Endothelial cell of umbilical vein (primary cell): ENCODE results near the gene ST6GALNAC3. TPM values are rescaled to one million over a fixed set of nuclear protein-coding genes. Genes with fewer than 3 reads are reported as not detected.

Experiments
- BruUV-seq: library from RNA; stranded (reverse); fragments of 400-500 nt; replicated peaks from 2 replicates; lab custom pipeline; 2021; lab: Mats Ljungman, UMichigan
- CTCF ChIA-PET: fragments of 300-600, 350-600 bp; sonication (Branson Sonifier 250); formaldehyde crosslinking; loops from one replicate; lab custom pipeline; 2021; ENCODE audit warnings: antibody characterized with exemption, inconsistent platforms; lab: Charles Lee
- POLR2A ChIA-PET: fragments of 300-600, 350-600 bp; sonication (Branson Sonifier 250); formaldehyde crosslinking; loops from one replicate; lab custom pipeline; 2021; ENCODE audit warnings: antibody characterized with exemption, inconsistent platforms; lab: Charles Lee
- DNase-seq: peaks from one replicate; pipeline ENCODE4 v3.0.0-alpha.2; 2011; ENCODE audit warnings: low read depth, low spot score
- FAIRE-seq: peaks from 2 replicates; lab custom pipeline; 2011; peaks lifted over from hg19 to GRCh38; lab: Jason Lieb, UNC
- H2AFZ ChIP-seq: 2 replicates; pipeline ENCODE4 v1.6.0; 2012; ENCODE audit warnings: low read depth, low read length, control low read depth, inconsistent platforms
- H3K27ac ChIP-seq: 2 replicates; pipeline ENCODE4 v1.5.1; 2011; ENCODE audit warnings: low read depth, mild to moderate bottlenecking, control low read depth, low read length, moderate library complexity; ENCODE audit not compliant: insufficient read depth
- H3K27me3 ChIP-seq, 2 experiments: 2 replicates each; pipeline versions ENCODE4 v1.6.0 to v1.6.1; 2011; ENCODE audit warnings: low read length in 2 of 2, mixed read lengths in 1 of 2; ENCODE audit not compliant: control insufficient read depth in 2 of 2, insufficient read depth in 2 of 2
- H3K36me3 ChIP-seq, 2 experiments: 2 replicates in 1 of 2; 3 replicates in 1 of 2; pipeline ENCODE4 v1.5.1; 2011; ENCODE audit warnings: low read length in 2 of 2, mild to moderate bottlenecking in 1 of 2, moderate library complexity in 1 of 2; ENCODE audit not compliant: control insufficient read depth in 2 of 2, insufficient read depth in 2 of 2; ENCODE audit errors: extremely low read depth in 1 of 2
- H3K4me1 ChIP-seq: 3 replicates; pipeline ENCODE4 v1.5.1; 2011; ENCODE audit warnings: mild to moderate bottlenecking, low read length; ENCODE audit not compliant: control insufficient read depth, insufficient read depth; ENCODE audit errors: extremely low read depth
- H3K4me2 ChIP-seq: 2 replicates; pipeline ENCODE4 v1.6.1; 2011; ENCODE audit warnings: low read length, control low read depth, mixed read lengths; ENCODE audit not compliant: insufficient read depth
- H3K4me3 ChIP-seq, 3 experiments: fragments of 200-600 bp in 1 of 3; sonication (generic), shearing (Covaris generic) in 1 of 3; replicated peaks in 1 of 3; 2 replicates each; pipeline ENCODE4 v1.5.1; 2011 to 2016; ENCODE audit warnings: control low read depth in 3 of 3, low read length in 3 of 3, mild to moderate bottlenecking in 2 of 3, inconsistent platforms in 1 of 3, low read depth in 1 of 3, moderate library complexity in 1 of 3; ENCODE audit not compliant: insufficient read depth in 1 of 3
- H3K79me2 ChIP-seq: 2 replicates; pipeline ENCODE4 v1.6.0; 2012; ENCODE audit warnings: low read length, inconsistent platforms; ENCODE audit not compliant: control insufficient read depth, insufficient read depth
- H3K9ac ChIP-seq: replicated peaks from 2 replicates; pipeline ENCODE3; 2011; ENCODE audit warnings: low read length, control low read depth; ENCODE audit not compliant: insufficient read depth; ENCODE audit errors: extremely low read depth
- H3K9me1 ChIP-seq: replicated peaks from 3 replicates; pipeline ENCODE4 v1.6.0; 2011; ENCODE audit warnings: mild to moderate bottlenecking, low read length; ENCODE audit not compliant: control insufficient read depth, insufficient read depth; ENCODE audit errors: extremely low read depth
- H3K9me3 ChIP-seq: replicated peaks from 2 replicates; pipeline ENCODE4 v1.5.1; 2012; ENCODE audit warnings: low read length, inconsistent platforms; ENCODE audit not compliant: control insufficient read depth, insufficient read depth
- H4K20me1 ChIP-seq: replicated peaks from 2 replicates; pipeline ENCODE3; 2011; ENCODE audit warnings: mild to moderate bottlenecking, low read length; ENCODE audit not compliant: control insufficient read depth, insufficient read depth; ENCODE audit errors: extremely low read depth
- CTCF ChIP-seq, 2 donors: IDR thresholded peaks; 1 replicate in 1 of 2; 2 replicates in 1 of 2; pipeline ENCODE4 v1.5.1; 2011; ENCODE audit warnings: low read length in 2 of 2, mild to moderate bottlenecking in 2 of 2, moderate library complexity in 2 of 2, control low read depth in 1 of 2, inconsistent platforms in 1 of 2, low read depth in 1 of 2; ENCODE audit not compliant: insufficient read depth in 1 of 2; ENCODE audit errors: extremely low read depth in 1 of 2
- EZH2 ChIP-seq: IDR thresholded peaks from 2 replicates; pipeline ENCODE4 v1.6.1; 2012; ENCODE audit warnings: borderline replicate concordance, low read depth, mild to moderate bottlenecking, moderate library complexity, low read length, inconsistent platforms; ENCODE audit not compliant: severe bottlenecking
- GATA2 ChIP-seq: IDR thresholded peaks from 2 replicates; pipeline ENCODE4 v1.7.0; 2011; ENCODE audit warnings: low read depth, mild to moderate bottlenecking, moderate library complexity, mixed read lengths, low read length; ENCODE audit not compliant: insufficient read length, insufficient read depth
- JUN ChIP-seq: IDR thresholded peaks from 2 replicates; pipeline ENCODE4 v1.6.1; 2011; ENCODE audit warnings: borderline replicate concordance, low read depth; ENCODE audit not compliant: insufficient read length, insufficient read depth
- MAX ChIP-seq: IDR thresholded peaks from 2 replicates; pipeline ENCODE4 v1.6.1; 2011; ENCODE audit not compliant: insufficient read depth, insufficient read length
- MYC ChIP-seq: IDR thresholded peaks from one replicate; pipeline ENCODE4 v1.6.1; 2011; ENCODE audit warnings: mild to moderate bottlenecking, low read depth, low read length
- POLR2A ChIP-seq: IDR thresholded peaks from 2 replicates; pipeline ENCODE4 v1.6.1; 2012; ENCODE audit warnings: low read depth, mild to moderate bottlenecking, control low read depth, low read length
- POLR2AphosphoS5 ChIP-seq: IDR thresholded peaks from 2 replicates; pipeline ENCODE4 v1.6.1; 2012; ENCODE audit warnings: low read depth, mild to moderate bottlenecking, control low read depth, low read length, moderate library complexity; ENCODE audit not compliant: insufficient read depth
- dilution Hi-C: fragments of 300-500 bp; cut with MboI; formaldehyde crosslinking; loops from one replicate; pipeline ENCODE4 v1.15.0; 2019; ENCODE audit warnings: low sequenced_read_pairs; ENCODE audit not compliant: extremely low pct_ligation_motif_present
- intact Hi-C: fragments of 100-400 bp; cut with micrococcal nuclease; formaldehyde crosslinking; loops from one replicate; pipeline ENCODE4 v1.10.0; 2022
- polyA plus RNA-seq, 4 experiments: library from polyadenylated mRNA; depleted of rRNA in 3 of 4; stranded (reverse) in 3 of 4; unstranded in 1 of 4; fragments of >200 nt; gene quantifications; 2 replicates each; pipeline versions ENCODE4 v1.2.1 to v1.2.3, GENCODE V29; 2011 to 2012; ENCODE audit warnings: missing spikeins in 1 of 4
- total RNA-seq: library from RNA; stranded (reverse); gene quantifications from 2 replicates; pipeline ENCODE4 v1.2.3, GENCODE V29; 2021

ST6GALNAC3 gene
- total and polyA plus RNA-seq, 2 donors (not counting 3 experiments of a cell fraction or from before 2014, with no cell fraction given) = 7.6 to 48.3 TPM

DNA sequence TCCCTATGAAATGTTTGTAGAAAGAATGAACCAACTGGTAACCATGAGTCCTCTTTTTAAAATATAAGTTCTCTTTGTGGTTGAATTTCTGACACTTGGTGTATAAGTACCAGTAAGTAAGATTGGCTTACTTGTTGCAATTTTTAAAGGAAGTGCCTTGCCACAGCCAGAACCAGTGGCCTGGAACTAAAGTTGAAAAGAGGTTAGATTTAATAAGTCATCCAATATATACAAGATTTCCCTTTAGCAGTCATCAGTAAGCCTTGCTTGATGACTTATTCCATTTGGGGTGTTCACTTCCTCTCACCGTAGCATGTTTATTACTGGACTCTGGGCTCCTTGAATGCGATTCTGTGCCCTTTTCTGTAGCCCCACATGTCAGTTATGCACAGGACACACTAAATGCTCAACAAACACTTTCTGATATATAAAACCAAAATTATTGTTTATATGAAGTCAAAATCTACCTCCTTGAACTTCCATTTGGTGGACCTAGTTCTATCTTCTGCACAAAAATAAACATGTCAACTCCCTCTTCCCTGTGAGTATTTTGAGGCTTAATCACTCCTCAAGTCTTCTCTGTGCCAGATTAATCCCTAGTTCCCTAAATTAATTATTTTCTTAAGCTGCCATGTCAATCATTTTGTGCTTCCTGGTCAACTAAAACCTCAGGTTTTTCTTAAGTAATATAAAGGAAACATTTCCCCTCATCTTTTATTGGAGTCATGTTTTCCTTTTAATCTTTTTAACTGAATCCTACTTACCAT lies 218.1 kb downstream of the ST6GALNAC3 start:
- Histone ChIP-seq H2AFZ (no peak overlapping the region), H3K27me3 (no peaks in the 10 kb centered on the region), H3K4me1 (no peaks in the 10 kb centered on the region), H4K20me1 (no peaks in the 10 kb centered on the region), H3K4me2 (no peak overlapping the region), H3K9ac (no peak overlapping the region), H3K9me1 (no peaks in the 10 kb centered on the region), H3K79me2 (no peaks in the 10 kb centered on the region), H3K9me3 (no peaks in the 10 kb centered on the region), H3K27ac (no peak overlapping the region), H3K36me3 (no peaks in the 10 kb centered on the region), H3K4me3 (no peak overlapping the region)
- dilution Hi-C loops (no loop called here), intact Hi-C loops (no loop called here)
- no peak for FAIRE-seq
- TF ChIP-seq EZH2 = no peak
- TF ChIP-seq GATA2 = no peak
- no peak for TF ChIP-seq CTCF (IDR thresholded peaks at IDR 0.05; ENCODE audit: extremely low read depth in 1 of 2, insufficient read depth in 1 of 2, low read depth in 1 of 2, low read length in 2 of 2)
- no peak for TF ChIP-seq MYC
- ChIA-PET CTCF (no interaction called here), POLR2A (no interaction called here)
- no TSS peak for BruUV-seq
- DNase-seq = no peak

GRCh38 chr1:76293831-76294230 lies 219.3 kb downstream of the ST6GALNAC3 start:
- H3K27me3 ChIP-seq = no peaks in the 10 kb centered on the region
- POLR2A ChIA-PET = no interaction called here
- BruUV-seq = no TSS peak

More at GRCh38 chr1:76293831-76294230, 219.3 kb downstream of the ST6GALNAC3 start:
- dilution Hi-C loops = no loop called here
- no peaks in the 10 kb centered on the region for H3K9me1 ChIP-seq
- FAIRE-seq = no peak
- no peaks in the 10 kb centered on the region for H4K20me1 ChIP-seq
- H3K9me3 ChIP-seq = no peaks in the 10 kb centered on the region
- H3K36me3 ChIP-seq = no peaks in the 10 kb centered on the region
- H3K4me3 ChIP-seq = no peak overlapping the region
- CTCF ChIA-PET = no interaction called here
- H3K27ac ChIP-seq = no peak overlapping the region
- no peak for DNase-seq
- no peaks in the 10 kb centered on the region for H3K79me2 ChIP-seq
- no peak overlapping the region for H3K9ac ChIP-seq
- no peak overlapping the region for H3K4me2 ChIP-seq
- no peaks in the 10 kb centered on the region for H3K4me1 ChIP-seq
- intact Hi-C loops = no loop called here
- no peak for TF ChIP-seq MAX
- TF ChIP-seq CTCF (IDR thresholded peaks at IDR 0.05; ENCODE audit: extremely low read depth in 1 of 2, insufficient read depth in 1 of 2, low read depth in 1 of 2, low read length in 2 of 2) = no peak
- no peak for TF ChIP-seq POLR2A
- TF ChIP-seq JUN = no peak
- no peak for TF ChIP-seq POLR2AphosphoS5
- TF ChIP-seq GATA2 = no peak
- H2AFZ ChIP-seq = no peak overlapping the region
